GM20431 (cell line): ENCODE data around the gene TRIM29.
"Not testable (repeated sequence)": the region's sequence is repeated elsewhere in the genome, so short reads cannot be mapped to it uniquely, and the experiment has no call there.

Source experiments
- in situ Hi-C: fragments of 300-500 bp; cut with MseI, MboI; formaldehyde crosslinking; loops from one replicate; pipeline ENCODE4 v1.15.0; 2020; ENCODE audit warnings: low sequenced_read_pairs; ENCODE audit not compliant: unreplicated experiment

Gene TRIM29

GRCh38 chr11:120173019-120173705, 35.2 kb upstream of the TRIM29 start:
- in situ Hi-C loops: loop anchor here (10.0 kb wide), 1 partner anchor 52 kb away; no protein-coding TSS in a partner anchor

- in situ Hi-C loops: loop anchor here (10.0 kb wide), 1 partner anchor 53 kb away; no protein-coding TSS in a partner anchor
These were observed 34.4 kb upstream of the TRIM29 start for GRCh38 chr11:120172054-120172911.

- in situ Hi-C loops: loop anchor here (10.0 kb wide), 1 partner anchor 54 kb away; no protein-coding TSS in a partner anchor
These were observed 32.9 kb upstream of the TRIM29 start for GRCh38 chr11:120170741-120171261.

GRCh38 chr11:120169981-120170698, 32.2 kb upstream of the TRIM29 start:
- in situ Hi-C loops: loop anchor here (10.0 kb wide), 1 partner anchor 55 kb away; no protein-coding TSS in a partner anchor

GRCh38 chr11:120168960-120169681, 31.2 kb upstream of the TRIM29 start:
- in situ Hi-C loops: no loop called here

- in situ Hi-C loops: no loop called here
These were observed 30.4 kb upstream of the TRIM29 start for GRCh38 chr11:120168108-120168959.

GRCh38 chr11:120167659-120168058, 29.7 kb upstream of the TRIM29 start:
- in situ Hi-C loops: no loop called here

- in situ Hi-C loops: no loop called here
These were observed 22.5 kb upstream of the TRIM29 start for GRCh38 chr11:120160436-120160835.

- in situ Hi-C loops: no loop called here
These were observed 15.3 kb upstream of the TRIM29 start for GRCh38 chr11:120153221-120153620.

GRCh38 chr11:120151536-120151935, 13.6 kb upstream of the TRIM29 start:
- in situ Hi-C loops: no loop called here

GRCh38 chr11:120149246-120149645, 11.3 kb upstream of the TRIM29 start:
- in situ Hi-C loops: no loop called here

GRCh38 chr11:120147950-120148270, 10.0 kb upstream of the TRIM29 start:
- in situ Hi-C loops: no loop called here

GRCh38 chr11:120147094-120147949, 9.4 kb upstream of the TRIM29 start:
- in situ Hi-C loops: no loop called here

GRCh38 chr11:120146413-120147093, 8.6 kb upstream of the TRIM29 start:
- in situ Hi-C loops: no loop called here

- in situ Hi-C loops: no loop called here
These were observed 6.6 kb upstream of the TRIM29 start for GRCh38 chr11:120144501-120144900.

- in situ Hi-C loops: not testable (repeated sequence)
These were observed 5.6 kb upstream of the TRIM29 start for GRCh38 chr11:120143472-120143871.

GRCh38 chr11:120142441-120143100, 4.7 kb upstream of the TRIM29 start:
- in situ Hi-C loops: no loop called here
